Vagina (tissue), 2 donors: ENCODE data around the gene SLF2. TPM values are rescaled to one million over a fixed set of nuclear protein-coding genes. Genes with fewer than 3 reads are reported as not detected.
A peak's percentile ranks its signal among the peaks of the same experiment; 100 is the strongest.

Source experiments
- DNase-seq, 2 donors: peaks; one replicate each; pipeline ENCODE4 v3.0.0-alpha.2; 2017; ENCODE audit errors: extremely low spot score in 2 of 2
- H3K27ac ChIP-seq: fragments of 200-600 bp; sonication (generic); one replicate; pipeline ENCODE4 v1.5.1; 2019
- H3K27me3 ChIP-seq: fragments of 200-600 bp; sonication (generic); one replicate; pipeline ENCODE4 v1.5.1; 2019
- H3K36me3 ChIP-seq, 2 donors: fragments of 200-600 bp; sonication (generic); one replicate each; pipeline ENCODE4 v1.5.1; 2017 to 2019
- H3K4me1 ChIP-seq: fragments of 200-600 bp; sonication (generic); one replicate; pipeline ENCODE4 v1.5.1; 2019
- H3K4me3 ChIP-seq, 2 donors: fragments of 200-600 bp; sonication (generic); 1 replicate in 1 of 2; 2 replicates in 1 of 2; pipeline ENCODE4 v1.5.1; 2016 to 2019
- H3K9me3 ChIP-seq: fragments of 200-600 bp; sonication (generic); one replicate; pipeline ENCODE4 v1.5.1; 2019
- POLR2A ChIP-seq, 2 donors: fragments of 450-650 bp; IDR thresholded peaks; one replicate each; pipeline ENCODE4 v1.6.1; 2017; ENCODE audit warnings: antibody characterized with exemption in 2 of 2, mild to moderate bottlenecking in 2 of 2, moderate library complexity in 2 of 2
- POLR2AphosphoS5 ChIP-seq, 2 donors: sonication (generic); formaldehyde crosslinking; IDR thresholded peaks; one replicate each; pipeline ENCODE4 v1.9.0; 2017; ENCODE audit warnings: antibody characterized with exemption in 2 of 2, mild to moderate bottlenecking in 2 of 2, low read depth in 1 of 2; ENCODE audit not compliant: insufficient read depth in 1 of 2
- intact Hi-C: fragments of 100-400 bp; cut with DNase I; formaldehyde crosslinking; loops from one replicate; pipeline ENCODE4 v1.15.1; 2023
- total RNA-seq: library from RNA; depleted of rRNA; stranded (reverse); fragments of >200 nt; gene quantifications from one replicate; pipeline ENCODE4 v1.2.3, GENCODE V29; 2016
- TF ChIP-seq, protein P1 (sequence below), 3 experiments: fragments of 450-650 bp in 2 of 3; fragments of 200-600 bp in 1 of 3; sonication (generic) in 1 of 3; IDR thresholded peaks; one replicate each; pipeline ENCODE4 v1.5.1; 2017 to 2019; ENCODE audit warnings: antibody characterized with exemption in 3 of 3, mild to moderate bottlenecking in 2 of 3, moderate library complexity in 2 of 3

The SLF2 gene
- total RNA-seq, 1 donor from 2014 or later = 26.8 TPM

DNA sequence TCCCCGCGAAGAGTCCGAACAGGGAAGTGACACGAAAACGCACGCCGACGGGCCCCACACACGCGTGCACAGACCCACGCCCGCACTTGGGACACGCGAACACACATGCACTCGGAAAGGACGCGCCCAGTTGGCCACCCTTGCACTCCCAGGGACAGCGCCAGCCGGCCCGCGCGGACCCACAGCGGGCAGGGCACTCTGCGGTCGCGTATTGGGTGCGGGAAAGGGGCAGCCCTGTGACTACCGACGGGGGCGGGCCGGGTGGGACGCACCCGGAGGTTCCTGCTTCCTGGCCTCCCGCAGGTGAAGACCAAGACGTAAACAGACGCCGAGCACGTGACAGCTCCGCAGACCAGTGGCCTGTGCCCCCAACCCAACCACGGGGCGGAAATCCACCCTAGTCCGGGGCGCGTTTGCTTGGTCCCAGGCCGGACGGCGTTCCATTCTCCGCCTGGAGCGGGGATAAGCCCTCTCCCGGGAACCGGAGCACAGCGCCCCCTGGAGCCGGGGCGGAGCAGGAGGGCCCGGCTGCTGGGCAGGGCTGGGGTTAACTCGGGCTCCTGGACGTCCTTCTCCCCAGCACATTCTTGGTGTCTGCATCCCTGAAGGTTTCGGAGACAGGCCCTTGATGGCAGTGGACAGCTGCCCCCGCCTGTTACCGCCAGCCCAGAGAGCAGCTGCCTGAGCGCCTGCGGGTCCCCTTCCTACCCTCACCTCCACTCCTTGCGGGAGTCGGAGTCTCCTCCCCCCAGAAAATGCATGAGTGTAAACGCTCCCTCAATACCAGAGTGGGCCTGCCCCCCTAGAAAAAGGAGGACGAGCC, 84.8 kb downstream of the SLF2 start:
- TF ChIP-seq POLR2AphosphoS5 (IDR thresholded peaks at IDR 0.05; ENCODE audit: insufficient read depth in 1 of 2, low read depth in 1 of 2) (no peak), POLR2A (IDR thresholded peaks at IDR 0.05) (no peak)
- TF ChIP-seq, protein P1, sequence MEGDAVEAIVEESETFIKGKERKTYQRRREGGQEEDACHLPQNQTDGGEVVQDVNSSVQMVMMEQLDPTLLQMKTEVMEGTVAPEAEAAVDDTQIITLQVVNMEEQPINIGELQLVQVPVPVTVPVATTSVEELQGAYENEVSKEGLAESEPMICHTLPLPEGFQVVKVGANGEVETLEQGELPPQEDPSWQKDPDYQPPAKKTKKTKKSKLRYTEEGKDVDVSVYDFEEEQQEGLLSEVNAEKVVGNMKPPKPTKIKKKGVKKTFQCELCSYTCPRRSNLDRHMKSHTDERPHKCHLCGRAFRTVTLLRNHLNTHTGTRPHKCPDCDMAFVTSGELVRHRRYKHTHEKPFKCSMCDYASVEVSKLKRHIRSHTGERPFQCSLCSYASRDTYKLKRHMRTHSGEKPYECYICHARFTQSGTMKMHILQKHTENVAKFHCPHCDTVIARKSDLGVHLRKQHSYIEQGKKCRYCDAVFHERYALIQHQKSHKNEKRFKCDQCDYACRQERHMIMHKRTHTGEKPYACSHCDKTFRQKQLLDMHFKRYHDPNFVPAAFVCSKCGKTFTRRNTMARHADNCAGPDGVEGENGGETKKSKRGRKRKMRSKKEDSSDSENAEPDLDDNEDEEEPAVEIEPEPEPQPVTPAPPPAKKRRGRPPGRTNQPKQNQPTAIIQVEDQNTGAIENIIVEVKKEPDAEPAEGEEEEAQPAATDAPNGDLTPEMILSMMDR (IDR thresholded peaks at IDR 0.05) = peak; percentile 59 to 83 (median 63)
- peak overlapping the region; percentile 100 for H3K27ac ChIP-seq
- DNase-seq = no peak
- peaks cover 0 to 13% of the 10 kb centered on the region in 2 donors for H3K36me3 ChIP-seq
- H3K4me3 ChIP-seq = peak overlapping the region; percentile 79 to 92
- H3K9me3 ChIP-seq = no peaks in the 10 kb centered on the region
- intact Hi-C loops = loop anchor here (2.0 to 5.0 kb wide), 2 partner anchors 15 to 85 kb away; partner anchors contain the start of gene SLF2
- H3K27me3 ChIP-seq = no peaks in the 10 kb centered on the region
- peaks cover 40% of the 10 kb centered on the region for H3K4me1 ChIP-seq

DNA sequence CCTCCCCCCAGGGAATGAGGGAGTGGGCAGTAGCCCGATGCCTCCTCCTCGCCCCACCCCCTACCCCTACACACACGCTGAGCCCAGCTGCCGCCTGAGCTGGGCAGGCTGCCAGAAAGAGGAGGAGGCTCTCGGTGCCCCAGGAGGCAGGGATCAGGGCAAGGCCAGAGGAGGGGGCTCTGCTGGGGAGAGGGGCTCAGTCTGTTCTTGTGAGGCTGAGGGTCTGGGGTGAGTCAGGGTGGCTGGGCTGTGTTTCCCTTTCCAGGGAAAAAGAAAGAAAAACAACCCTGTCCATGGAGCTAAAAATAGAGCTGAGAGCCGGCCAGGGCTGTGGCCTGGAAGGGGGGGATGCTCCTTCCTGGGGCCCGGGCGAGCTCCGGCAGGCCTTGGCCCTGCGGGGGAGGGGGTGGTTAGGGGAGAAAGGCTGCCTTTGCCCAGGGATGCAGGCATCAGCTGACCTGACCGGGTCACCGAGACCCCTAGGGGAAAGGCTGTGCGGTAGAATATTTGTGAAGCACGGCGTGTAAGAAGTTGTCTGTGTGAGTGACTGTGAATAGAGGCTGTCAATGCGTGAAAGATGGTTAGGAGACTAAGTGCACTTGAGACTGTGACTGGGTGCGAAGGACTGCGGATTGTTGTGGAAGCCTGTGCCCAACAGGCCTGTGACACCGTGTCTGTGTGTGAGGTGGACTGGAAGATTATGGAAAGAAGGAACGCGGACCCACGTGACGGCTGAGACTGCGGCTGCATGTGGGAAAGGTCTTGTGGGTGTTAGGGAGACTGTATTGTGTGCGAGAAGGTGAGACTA, 85.6 kb downstream of the SLF2 start:
- intact Hi-C loops = loop anchor here (5.0 kb wide), 1 partner anchor 86 kb away; the partner anchor contains the start of gene SLF2
- H3K27me3 ChIP-seq = no peaks in the 10 kb centered on the region
- no peaks in the 10 kb centered on the region for H3K9me3 ChIP-seq
- H3K4me1 ChIP-seq = peaks cover 41% of the 10 kb centered on the region
- no peak for DNase-seq
- peaks cover 0 to 12% of the 10 kb centered on the region in 2 donors for H3K36me3 ChIP-seq
- peak overlapping the region; percentile 79 to 92 for H3K4me3 ChIP-seq
- peak overlapping the region; percentile 100 for H3K27ac ChIP-seq
- TF ChIP-seq, protein P1 (IDR thresholded peaks at IDR 0.05) = no peak
- TF ChIP-seq POLR2AphosphoS5 (IDR thresholded peaks at IDR 0.05; ENCODE audit: insufficient read depth in 1 of 2, low read depth in 1 of 2) = peak in 1 of 2 donors; percentile 83

DNA sequence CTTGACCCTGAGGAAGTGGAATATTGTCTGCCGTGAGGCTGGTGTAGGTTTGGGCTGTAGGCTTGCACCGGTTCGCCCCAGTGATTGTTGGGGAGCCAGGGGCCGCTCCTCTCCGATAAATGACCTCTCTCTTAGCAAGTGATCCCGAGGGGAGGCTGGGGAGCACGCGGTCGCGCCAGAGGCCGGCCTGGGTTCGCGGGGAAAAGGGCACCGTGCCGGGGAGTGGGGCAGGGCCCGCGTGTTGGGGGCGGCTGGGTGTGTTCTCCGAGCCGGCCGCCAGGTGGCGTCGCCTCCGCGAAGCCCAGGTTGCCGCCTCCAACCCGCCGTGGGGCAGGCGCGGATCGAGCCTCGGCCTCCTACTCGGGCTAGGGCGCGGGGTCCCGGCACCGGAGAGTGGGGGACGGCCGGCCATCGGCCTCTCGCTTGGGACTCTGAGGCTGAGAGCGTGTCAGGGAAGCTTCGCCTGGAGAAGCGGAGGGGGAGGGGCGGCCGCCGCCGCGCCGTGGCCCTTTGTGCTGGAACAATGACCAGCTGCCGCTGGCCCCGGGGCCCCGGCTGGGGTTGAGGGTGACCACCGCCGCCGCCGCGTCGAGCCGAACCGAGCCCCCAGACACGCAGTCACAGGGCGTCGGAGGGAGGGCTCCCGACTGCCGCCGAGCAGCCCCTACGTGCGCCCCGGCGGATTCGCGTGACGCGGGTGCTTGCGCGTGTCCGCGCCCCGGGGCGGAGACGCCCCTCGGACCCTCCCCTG, 86.4 kb downstream of the SLF2 start:
- Histone ChIP-seq H3K36me3 (peaks cover 0 to 12% of the 10 kb centered on the region in 2 donors), H3K4me3 (peak overlapping the region; percentile 79 to 92), H3K9me3 (no peaks in the 10 kb centered on the region), H3K4me1 (peaks cover 41% of the 10 kb centered on the region), H3K27ac (peak overlapping the region; percentile 100), H3K27me3 (no peaks in the 10 kb centered on the region)
- intact Hi-C loops = loop anchor here (5.0 kb wide), 1 partner anchor 87 kb away; the partner anchor contains the start of gene SLF2
- no peak for DNase-seq
- TF ChIP-seq, protein P1 (IDR thresholded peaks at IDR 0.05) = peak; percentile 87 to 95 (median 95)
- TF ChIP-seq POLR2A (IDR thresholded peaks at IDR 0.05) = peak in 1 of 2 donors; percentile 96
- peak in 1 of 2 donors; percentile 92 for TF ChIP-seq POLR2AphosphoS5 (IDR thresholded peaks at IDR 0.05; ENCODE audit: insufficient read depth in 1 of 2, low read depth in 1 of 2)

DNA sequence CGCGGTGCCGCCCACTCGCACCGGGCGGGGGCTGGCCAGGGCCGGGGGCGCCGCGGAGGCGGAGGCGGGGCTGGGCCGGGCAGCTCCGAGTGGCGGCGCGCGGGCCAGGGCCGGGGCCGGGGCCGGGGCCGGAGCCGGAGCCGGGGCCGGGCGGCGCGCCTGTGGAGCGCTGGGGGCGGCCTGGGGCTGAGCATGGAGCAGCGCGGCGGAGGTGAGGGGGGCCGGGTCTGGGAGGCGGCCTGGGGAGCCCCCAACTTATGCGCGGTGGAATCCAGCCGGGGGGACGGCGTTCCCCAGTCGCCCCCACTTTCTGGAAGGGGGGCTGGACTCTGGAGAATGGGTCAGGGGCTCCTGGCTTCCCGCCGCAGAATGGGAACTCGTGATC, 87.0 kb downstream of the SLF2 start, which contains the start of gene LZTS2:
Gene LZTS2, plus strand, starts transcription at position 67 of the 385 bp plus-strand sequence. CDS start 2,731 bp downstream, outside the sequence.
- no peak for DNase-seq
- Histone ChIP-seq H3K4me1 (peaks cover 41% of the 10 kb centered on the region), H3K27ac (peak within 1 kb of the TSS; percentile 100), H3K36me3 (peaks cover 0 to 12% of the 10 kb centered on the region in 2 donors), H3K9me3 (no peaks in the 10 kb centered on the region), H3K27me3 (no peaks in the 10 kb centered on the region), H3K4me3 (peak within 1 kb of the TSS; percentile 79 to 92)
- intact Hi-C loops = loop anchor here (5.0 kb wide), 1 partner anchor 87 kb away; the partner anchor contains the start of gene SLF2
- TF ChIP-seq POLR2AphosphoS5 (IDR thresholded peaks at IDR 0.05; ENCODE audit: insufficient read depth in 1 of 2, low read depth in 1 of 2) (no peak), POLR2A (IDR thresholded peaks at IDR 0.05) (no peak)
